ENCODE measurements around the gene KLHL22.
"Not testable (repeated sequence)": the region's sequence is repeated elsewhere in the genome, so short reads cannot be mapped to it uniquely, and the experiment has no call there.

Gene KLHL22

DNA sequence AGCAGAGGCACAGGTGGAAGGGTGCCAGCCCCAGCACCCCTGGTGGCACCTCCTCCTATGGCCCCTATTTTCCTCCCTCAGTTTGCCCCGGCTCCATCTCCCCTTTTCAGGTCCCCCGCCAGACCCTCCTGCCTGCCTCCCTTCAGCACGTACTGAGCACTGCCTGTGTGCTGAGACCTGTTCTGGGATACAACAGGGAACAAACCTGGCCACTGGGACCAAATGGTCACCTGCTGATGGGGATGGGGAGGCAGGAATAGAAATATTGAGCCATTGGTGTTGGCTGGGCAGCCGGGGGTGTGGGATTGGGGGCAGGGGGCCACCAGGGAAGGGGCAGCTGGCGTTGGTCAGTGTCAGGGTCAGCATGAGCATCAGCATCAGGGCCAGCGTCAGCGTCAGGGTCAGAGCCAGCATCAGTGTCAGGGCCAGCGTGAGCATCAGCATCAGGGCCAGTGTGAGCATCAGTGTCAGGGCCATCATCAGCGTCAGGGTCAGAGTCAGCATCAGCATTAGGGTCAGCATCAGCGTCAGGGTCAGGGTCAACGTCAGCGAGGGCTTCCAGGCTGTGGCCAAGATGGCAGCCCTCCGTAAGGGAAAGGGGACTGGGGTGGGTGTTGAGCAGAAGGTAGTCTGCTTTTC lies 94.1 kb downstream of the KLHL22 start:
- no peak for DNase-seq (ENCODE audit: low read depth in 2 of 2)

DNA sequence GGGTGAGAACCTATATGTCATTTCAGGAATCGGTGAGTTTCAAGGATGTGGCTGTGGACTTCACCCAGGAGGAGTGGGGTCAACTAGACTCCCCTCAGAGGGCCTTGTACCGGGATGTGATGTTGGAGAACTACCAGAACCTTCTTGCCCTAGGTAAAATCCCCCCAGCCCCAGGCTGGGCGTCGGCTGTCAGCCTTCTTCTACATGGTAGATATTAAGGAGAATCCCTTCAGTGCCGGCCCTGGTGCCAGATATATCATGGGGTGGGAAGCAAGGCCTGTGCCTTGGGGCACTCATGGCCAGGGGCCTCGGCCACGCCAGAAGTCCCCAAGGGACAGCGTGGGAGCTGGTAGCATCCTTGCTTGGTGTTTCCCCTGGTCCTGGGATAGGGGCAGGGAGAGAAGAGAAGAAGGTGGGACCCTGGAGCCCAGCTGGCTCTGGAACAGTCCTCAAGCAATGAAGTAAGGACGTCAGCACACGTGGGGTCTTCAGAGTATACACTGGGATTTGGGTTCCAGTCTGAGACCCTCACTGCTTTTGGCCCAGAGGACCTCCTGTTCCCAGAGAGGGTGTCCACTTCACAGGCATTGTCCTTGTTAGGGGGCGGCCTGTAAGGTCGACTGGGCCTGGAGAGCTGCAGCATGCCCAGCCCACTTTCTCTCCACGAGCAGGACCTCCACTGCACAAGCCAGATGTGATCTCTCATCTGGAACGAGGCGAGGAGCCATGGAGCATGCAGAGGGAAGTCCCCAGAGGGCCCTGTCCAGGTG lies 94.8 kb downstream of the KLHL22 start:
- DNase-seq (ENCODE audit: low read depth in 2 of 2), result no peak

DNA sequence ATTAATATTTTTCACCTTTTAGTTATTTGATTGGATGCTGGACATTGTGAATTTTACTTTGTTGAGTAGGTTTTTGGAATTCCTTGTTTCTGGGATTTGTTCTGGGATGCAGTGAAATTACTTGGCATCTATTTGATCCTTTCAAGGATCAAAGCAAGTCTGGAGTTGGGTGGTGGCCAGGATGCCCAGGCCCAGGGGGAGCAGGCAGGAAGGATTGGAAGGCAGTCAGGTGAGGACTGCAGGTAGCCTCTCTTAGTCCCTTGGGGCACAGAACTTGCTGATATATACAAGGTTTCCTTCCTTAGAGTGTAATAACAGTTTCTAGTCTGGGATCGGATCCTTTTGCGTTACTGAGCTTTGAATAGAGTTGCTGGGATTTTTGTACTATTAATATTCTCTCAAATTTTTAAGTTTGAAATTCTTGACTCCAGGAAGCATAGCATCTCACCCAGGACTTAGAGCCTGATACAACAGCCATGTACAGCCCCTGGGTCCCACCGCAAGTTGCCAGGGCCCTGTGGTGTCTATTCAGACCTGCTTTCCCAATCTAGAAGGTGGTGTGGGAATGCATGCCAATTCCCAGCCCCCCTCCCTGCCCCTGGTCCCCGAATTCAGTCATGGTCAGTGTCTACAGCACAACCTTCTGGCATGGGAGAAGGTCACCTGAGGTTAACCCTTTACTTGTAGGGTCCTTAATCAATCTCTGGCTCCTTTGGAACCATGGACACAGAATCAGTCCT lies 95.6 kb downstream of the KLHL22 start:
- DNase-seq (ENCODE audit: low read depth in 2 of 2), result no peak

DNA sequence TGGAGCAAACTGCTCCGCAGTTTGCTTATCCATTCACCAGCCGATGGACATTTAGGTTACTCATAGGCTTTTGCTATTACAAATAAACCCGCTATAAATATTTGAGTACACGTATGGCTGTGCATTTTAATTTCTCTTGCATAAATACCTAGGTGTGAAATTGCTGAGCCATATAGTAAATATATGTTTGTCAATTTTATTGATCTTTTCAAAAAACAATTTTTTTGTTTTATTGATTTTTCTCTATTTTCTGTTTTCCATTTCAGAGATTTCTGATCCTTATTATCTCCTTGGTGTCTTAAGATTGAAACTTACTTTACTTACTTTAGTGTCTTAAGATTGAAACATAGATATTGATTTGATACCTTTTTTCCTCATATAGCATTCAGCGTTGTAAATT lies 97.2 kb downstream of the KLHL22 start:
- no peak for DNase-seq (ENCODE audit: low read depth in 2 of 2)

DNA sequence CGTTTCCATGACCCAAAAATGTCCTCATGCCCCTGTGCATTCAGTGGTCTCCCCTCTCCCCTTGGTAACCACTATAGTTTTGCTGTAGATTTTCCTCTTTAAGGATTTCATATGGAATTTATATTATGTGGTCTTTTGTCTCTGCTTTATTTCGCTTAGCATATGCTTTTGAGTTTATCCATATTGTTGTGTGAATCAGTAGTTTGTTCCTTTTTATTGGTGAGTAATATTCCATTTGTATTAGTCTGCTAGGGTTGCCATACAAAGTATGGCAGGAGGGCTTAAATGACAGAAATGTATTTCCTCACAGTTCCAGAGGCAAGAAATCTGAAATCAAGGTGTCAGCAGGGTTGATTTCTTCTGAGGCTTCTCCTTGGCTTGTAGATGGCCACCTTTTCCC lies 98.1 kb downstream of the KLHL22 start:
- no peak for DNase-seq (ENCODE audit: low read depth in 2 of 2)

DNA sequence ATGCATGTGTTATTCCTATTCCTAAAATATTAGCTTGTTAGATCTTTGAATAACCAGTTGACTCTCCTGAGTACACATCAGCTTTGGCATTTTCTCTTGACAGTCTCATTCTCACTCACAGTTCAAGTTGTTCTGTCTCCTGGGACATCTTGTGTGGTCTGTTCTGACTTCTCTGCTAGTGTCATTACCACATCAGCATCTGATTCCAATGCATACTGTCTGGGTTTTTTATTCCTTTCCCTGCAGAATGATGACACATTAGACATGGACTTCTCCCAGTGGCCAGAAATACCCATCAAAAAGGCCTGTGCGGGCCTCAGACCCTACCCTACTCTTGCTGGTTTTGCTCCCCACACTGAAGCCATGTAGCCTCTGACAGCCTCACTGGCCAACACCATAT lies 99.0 kb downstream of the KLHL22 start:
- DNase-seq (ENCODE audit: low read depth in 2 of 2), result no peak

DNA sequence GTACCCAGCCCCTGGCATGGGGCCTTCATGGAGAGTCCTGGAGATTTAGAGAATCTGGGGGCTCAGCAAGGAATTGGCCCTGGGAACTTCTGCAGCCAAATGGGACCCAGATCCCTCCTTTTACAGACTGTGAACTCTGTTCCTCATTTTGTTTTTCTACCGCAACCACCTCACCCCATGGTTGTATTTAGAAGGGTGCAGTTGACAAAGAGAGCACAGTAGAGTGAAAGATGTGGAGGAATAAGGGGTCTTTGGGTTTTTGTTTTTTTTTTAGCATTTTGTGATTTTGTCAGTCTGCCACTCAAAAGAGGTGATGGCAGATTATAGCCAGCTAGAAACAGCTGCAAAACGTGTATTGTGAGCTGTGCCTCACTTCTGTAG lies 99.7 kb downstream of the KLHL22 start:
- DNase-seq (ENCODE audit: low read depth in 2 of 2), result no peak

DNA sequence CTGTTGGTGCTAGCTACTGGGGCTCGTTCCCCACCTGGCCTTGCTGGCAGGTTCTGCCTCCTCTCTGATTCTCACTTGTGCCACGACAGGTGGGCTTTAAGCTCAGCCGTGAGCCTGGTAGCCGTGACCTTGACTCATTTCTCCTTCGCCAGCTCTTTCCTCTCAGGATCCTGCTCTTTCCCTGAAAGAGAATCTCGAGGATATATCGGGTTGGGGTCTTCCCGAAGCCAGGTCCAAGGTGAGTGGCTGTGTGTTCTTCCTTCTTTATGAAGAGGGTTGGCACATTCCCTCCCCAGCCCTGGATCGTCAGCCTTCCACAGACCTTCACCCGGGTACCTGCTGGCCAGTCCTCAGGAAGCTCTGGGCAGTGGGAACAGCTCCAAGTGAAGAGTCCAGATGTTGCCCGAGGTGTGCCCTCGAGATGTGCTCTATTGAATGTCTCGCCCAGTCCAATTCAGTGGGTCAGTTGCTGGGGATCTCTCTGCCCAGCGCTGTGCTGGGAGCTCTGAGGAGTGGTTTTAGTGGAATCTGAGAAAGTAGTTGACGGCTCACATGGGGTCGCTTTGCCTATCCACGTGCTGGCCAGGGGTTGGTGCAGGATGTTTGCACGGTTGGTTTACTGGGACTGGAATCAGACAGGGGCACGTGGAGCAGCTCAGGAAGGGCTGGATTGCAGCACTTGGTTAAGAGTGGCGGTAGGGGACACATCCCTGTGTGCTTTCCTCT lies 100.3 kb downstream of the KLHL22 start:
- DNase-seq (ENCODE audit: low read depth in 2 of 2), result no peak

DNA sequence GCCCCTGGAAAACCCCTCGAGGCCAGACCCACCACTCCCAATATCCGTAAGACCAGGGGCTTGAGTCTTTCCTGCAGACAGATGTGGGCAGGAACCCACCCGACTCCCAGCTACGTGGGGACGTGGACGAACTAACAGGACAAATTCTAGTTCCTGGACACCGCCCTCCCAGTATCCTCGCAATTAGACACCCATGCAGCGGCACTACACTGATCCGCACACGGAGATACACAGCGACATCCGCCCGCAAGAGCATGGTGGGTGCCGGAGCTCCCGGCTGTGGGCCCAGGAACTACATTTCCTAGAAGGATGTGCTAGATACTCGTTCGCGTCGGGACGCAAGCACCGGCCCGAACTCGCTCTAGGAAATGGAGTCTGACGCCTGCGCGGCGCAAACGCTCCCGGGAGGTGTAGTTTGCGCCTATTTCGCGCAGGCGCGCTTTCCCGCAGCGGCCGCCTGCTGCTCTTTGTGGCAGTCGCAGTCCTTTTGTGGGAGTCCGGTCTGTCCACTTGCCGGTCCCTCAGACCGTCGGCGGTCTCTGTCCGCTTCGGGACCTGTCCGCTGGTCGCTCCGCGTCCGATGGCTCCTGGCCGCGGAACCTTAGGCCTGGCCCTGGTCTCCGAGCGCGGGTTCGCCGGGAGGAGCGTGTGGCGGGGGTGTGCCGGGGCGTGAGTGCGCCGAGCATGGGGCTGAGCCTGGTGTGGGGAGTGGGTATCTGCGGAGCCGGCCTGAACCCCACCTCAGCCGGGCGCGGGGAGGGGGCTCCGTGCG lies 101.7 kb downstream of the KLHL22 start, which contains the start of gene ZNF74:
TSS of gene ZNF74 (plus strand) at position 447 of the 772 bp plus-strand sequence. CDS start 478 bp downstream, outside the sequence.
- peak; percentile 60 to 62 for DNase-seq (ENCODE audit: low read depth in 2 of 2)

DNA sequence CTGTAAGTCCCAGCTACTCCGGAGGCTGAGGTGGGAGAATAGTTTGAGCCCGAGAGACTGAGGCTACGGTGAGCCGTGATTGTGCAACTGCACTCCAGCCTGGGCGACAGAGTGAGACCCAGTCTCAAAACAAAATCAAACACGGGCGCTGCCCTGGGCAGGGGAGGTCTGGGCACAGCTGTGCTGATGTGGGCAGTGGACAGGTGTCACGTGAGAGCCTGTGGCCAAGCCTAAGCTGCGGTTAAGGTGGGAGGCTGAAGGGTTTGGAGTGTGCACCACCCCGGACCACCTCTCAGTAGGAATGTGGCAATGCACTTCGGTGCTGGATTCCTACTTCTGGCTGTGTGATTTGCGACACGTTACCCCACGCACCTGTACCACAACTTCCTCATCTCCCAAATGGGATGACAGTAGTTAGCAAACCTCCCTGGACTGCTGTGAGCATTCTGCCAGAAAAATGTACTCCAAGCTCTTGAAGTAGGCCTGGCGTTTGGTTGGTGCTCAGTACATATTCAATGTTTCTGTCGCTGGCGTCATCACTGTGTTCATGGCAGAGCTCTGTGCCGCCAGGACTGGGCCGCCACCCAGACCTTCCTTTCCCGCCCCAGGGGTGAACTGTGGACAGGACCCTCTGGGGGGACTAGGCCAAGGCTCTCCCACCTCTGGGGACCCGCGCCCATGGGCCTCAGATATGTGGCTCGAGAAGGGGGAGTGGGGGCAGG lies 102.5 kb downstream of the KLHL22 start:
- DNase-seq (ENCODE audit: low read depth in 2 of 2), result no peak

DNA sequence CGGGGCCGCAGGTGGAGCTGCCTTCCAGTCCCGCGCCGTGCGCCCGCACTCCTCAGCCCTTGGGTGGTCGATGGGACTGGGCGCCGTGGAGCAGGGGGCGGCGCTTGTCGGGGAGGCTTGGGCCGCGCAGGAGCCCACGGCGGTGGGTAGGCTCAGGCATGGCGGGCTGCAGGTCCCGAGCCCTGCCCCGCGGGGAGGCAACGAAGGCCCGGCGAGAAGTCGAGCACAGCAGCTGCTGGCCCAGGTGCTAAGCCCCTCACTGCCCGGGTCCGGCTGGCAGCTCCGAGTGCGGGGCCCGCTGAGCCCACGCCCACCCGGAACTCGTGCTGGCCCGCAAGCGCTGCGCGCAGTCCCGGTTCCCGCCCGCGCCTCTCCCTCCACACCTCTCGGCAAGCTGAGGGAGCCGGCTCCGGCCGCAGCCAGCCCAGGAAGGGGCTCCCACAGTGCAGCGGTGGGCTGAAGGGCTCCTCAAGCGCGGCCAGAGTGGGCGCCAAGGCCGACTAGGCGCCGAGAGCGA lies 103.2 kb downstream of the KLHL22 start:
- not testable (repeated sequence) for DNase-seq (ENCODE audit: low read depth in 2 of 2)

Data from stimulated activated CD8-positive, alpha-beta memory T cell treated with anti-CD3 and anti-CD28 coated beads, Interleukin-15, amount 100 ng/mL, for 4 hours (primary cell).